DOHH2 (cell line): ENCODE data around the gene ACTR1A.

Source experiments
- EZH2phosphoT487 ChIP-seq: fragments of 200-600 bp; sonication (generic); IDR thresholded peaks from 2 replicates; pipeline ENCODE4 v1.6.1; 2017; ENCODE audit warnings: borderline replicate concordance, mild to moderate bottlenecking, antibody characterized with exemption, low read length, moderate library complexity, mixed read lengths
- TF ChIP-seq, protein P1 (sequence below): fragments of 200-600 bp; sonication (generic); IDR thresholded peaks from one replicate; pipeline ENCODE4 v1.5.1; 2014; ENCODE audit warnings: antibody characterized with exemption, mild to moderate bottlenecking, low read depth, low read length; ENCODE audit not compliant: poor library complexity, severe bottlenecking

GRCh38 chr10:102467971-102468438, 34.5 kb downstream of the ACTR1A start:
- TF ChIP-seq, protein P1, sequence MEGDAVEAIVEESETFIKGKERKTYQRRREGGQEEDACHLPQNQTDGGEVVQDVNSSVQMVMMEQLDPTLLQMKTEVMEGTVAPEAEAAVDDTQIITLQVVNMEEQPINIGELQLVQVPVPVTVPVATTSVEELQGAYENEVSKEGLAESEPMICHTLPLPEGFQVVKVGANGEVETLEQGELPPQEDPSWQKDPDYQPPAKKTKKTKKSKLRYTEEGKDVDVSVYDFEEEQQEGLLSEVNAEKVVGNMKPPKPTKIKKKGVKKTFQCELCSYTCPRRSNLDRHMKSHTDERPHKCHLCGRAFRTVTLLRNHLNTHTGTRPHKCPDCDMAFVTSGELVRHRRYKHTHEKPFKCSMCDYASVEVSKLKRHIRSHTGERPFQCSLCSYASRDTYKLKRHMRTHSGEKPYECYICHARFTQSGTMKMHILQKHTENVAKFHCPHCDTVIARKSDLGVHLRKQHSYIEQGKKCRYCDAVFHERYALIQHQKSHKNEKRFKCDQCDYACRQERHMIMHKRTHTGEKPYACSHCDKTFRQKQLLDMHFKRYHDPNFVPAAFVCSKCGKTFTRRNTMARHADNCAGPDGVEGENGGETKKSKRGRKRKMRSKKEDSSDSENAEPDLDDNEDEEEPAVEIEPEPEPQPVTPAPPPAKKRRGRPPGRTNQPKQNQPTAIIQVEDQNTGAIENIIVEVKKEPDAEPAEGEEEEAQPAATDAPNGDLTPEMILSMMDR: no peak
- TF ChIP-seq EZH2phosphoT487: no peak
